Nephron (organoid): ENCODE results near the gene ASS1.

Experiments
- H3K27ac Mint-ChIP-seq, 3 experiments: 2 replicates each; pipeline ENCODE4 v1.8.0; 2020; ENCODE audit warnings: mixed read lengths in 3 of 3, mild to moderate bottlenecking in 2 of 3, moderate library complexity in 1 of 3
- H3K27me3 Mint-ChIP-seq: 2 replicates; pipeline ENCODE4 v1.8.0; 2021; ENCODE audit warnings: low read depth, mild to moderate bottlenecking, moderate library complexity, mixed read lengths
- H3K36me3 Mint-ChIP-seq: 2 replicates; pipeline ENCODE4 v1.8.0; 2020; ENCODE audit warnings: low read depth, mixed read lengths
- H3K4me1 Mint-ChIP-seq: 2 replicates; pipeline ENCODE4 v1.8.0; 2020; ENCODE audit warnings: mixed read lengths
- H3K4me3 Mint-ChIP-seq, 3 experiments: 2 replicates each; pipeline ENCODE4 v1.8.0; 2020; ENCODE audit warnings: mild to moderate bottlenecking in 3 of 3, mixed read lengths in 3 of 3, moderate library complexity in 2 of 3
- H3K9me3 Mint-ChIP-seq: 2 replicates; pipeline ENCODE4 v1.8.0; 2020; ENCODE audit warnings: mixed read lengths
- CTCF ChIP-seq, 3 experiments: fragments of 200-600 bp; sonication (generic); IDR thresholded peaks; one replicate each; pipeline ENCODE4 v1.5.0; 2021; ENCODE audit warnings: antibody characterized with exemption in 3 of 3; ENCODE audit not compliant: unreplicated experiment in 3 of 3

The ASS1 gene

GRCh38 chr9:130467316-130467715 is 22.6 kb downstream of the ASS1 start:
- TF ChIP-seq CTCF (IDR thresholded peaks at IDR 0.05; ENCODE audit: unreplicated experiment in 3 of 3) = no peak
- H3K4me3 Mint-ChIP-seq = peak overlapping the region in 1 of 3 experiments; percentile 23
- H3K27me3 Mint-ChIP-seq = peaks cover 58% of the 10 kb centered on the region
- H3K4me1 Mint-ChIP-seq = peaks cover 10% of the 10 kb centered on the region
- no peak overlapping the region for H3K27ac Mint-ChIP-seq
- H3K36me3 Mint-ChIP-seq = peaks cover 4% of the 10 kb centered on the region
- no peaks in the 10 kb centered on the region for H3K9me3 Mint-ChIP-seq

- no peak for TF ChIP-seq CTCF (IDR thresholded peaks at IDR 0.05; ENCODE audit: unreplicated experiment in 3 of 3)
- Mint-ChIP-seq H3K9me3 (no peaks in the 10 kb centered on the region), H3K36me3 (peaks cover 4% of the 10 kb centered on the region), H3K4me3 (no peak overlapping the region), H3K4me1 (peaks cover 10% of the 10 kb centered on the region), H3K27ac (no peak overlapping the region), H3K27me3 (peaks cover 55% of the 10 kb centered on the region)
Measured at GRCh38 chr9:130468566-130468965, 23.8 kb downstream of the ASS1 start.

GRCh38 chr9:130470269-130470668 is 25.5 kb downstream of the ASS1 start:
- Mint-ChIP-seq H3K27me3 (peaks cover 49% of the 10 kb centered on the region), H3K4me3 (no peak overlapping the region), H3K27ac (no peak overlapping the region), H3K9me3 (no peaks in the 10 kb centered on the region), H3K4me1 (peaks cover 17% of the 10 kb centered on the region), H3K36me3 (peaks cover 4% of the 10 kb centered on the region)
- TF ChIP-seq CTCF (IDR thresholded peaks at IDR 0.05; ENCODE audit: unreplicated experiment in 3 of 3) = no peak

GRCh38 chr9:130470950-130471349 is 26.2 kb downstream of the ASS1 start:
- peaks cover 17% of the 10 kb centered on the region for H3K4me1 Mint-ChIP-seq
- no peaks in the 10 kb centered on the region for H3K9me3 Mint-ChIP-seq
- peaks cover 46% of the 10 kb centered on the region for H3K27me3 Mint-ChIP-seq
- H3K36me3 Mint-ChIP-seq = peaks cover 4% of the 10 kb centered on the region
- H3K4me3 Mint-ChIP-seq = no peak overlapping the region
- no peak overlapping the region for H3K27ac Mint-ChIP-seq
- no peak for TF ChIP-seq CTCF (IDR thresholded peaks at IDR 0.05; ENCODE audit: unreplicated experiment in 3 of 3)

GRCh38 chr9:130471411-130472183 is 26.8 kb downstream of the ASS1 start:
- Mint-ChIP-seq H3K27ac (no peak overlapping the region), H3K4me3 (no peak overlapping the region)

More at GRCh38 chr9:130471411-130472183, 26.8 kb downstream of the ASS1 start:
- Mint-ChIP-seq H3K4me1 (peaks cover 22% of the 10 kb centered on the region), H3K36me3 (peaks cover 4% of the 10 kb centered on the region), H3K27me3 (peaks cover 49% of the 10 kb centered on the region), H3K9me3 (no peaks in the 10 kb centered on the region)
- TF ChIP-seq CTCF (IDR thresholded peaks at IDR 0.05; ENCODE audit: unreplicated experiment in 3 of 3) = no peak
